Neuronal stem cell (in vitro differentiated cells): ENCODE data around the gene DAGLB. TPM values are rescaled to one million over a fixed set of nuclear protein-coding genes. Genes with fewer than 3 reads are reported as not detected.

Experiments used
- DNase-seq: peaks from one replicate; pipeline ENCODE4 v3.0.0-alpha.2; 2013; ENCODE audit warnings: low spot score
- H2AFZ ChIP-seq: one replicate; pipeline ENCODE4 v1.6.1; 2013; ENCODE audit warnings: mild to moderate bottlenecking, low read length, inconsistent platforms
- H2AK5ac ChIP-seq: 2 replicates; pipeline ENCODE4 v1.6.1; 2013; ENCODE audit warnings: low read depth, mild to moderate bottlenecking, inconsistent platforms, low read length, moderate library complexity, mixed read lengths
- H2BK120ac ChIP-seq: 2 replicates; pipeline ENCODE4 v1.6.1; 2013; ENCODE audit warnings: low read depth, mild to moderate bottlenecking, inconsistent platforms, low read length, moderate library complexity, mixed read lengths
- H2BK12ac ChIP-seq: one replicate; pipeline ENCODE4 v1.6.1; 2013; ENCODE audit warnings: low read length, inconsistent platforms
- H2BK15ac ChIP-seq: 2 replicates; pipeline ENCODE4 v1.6.1; 2013; ENCODE audit warnings: mild to moderate bottlenecking, low read length, inconsistent platforms, mixed read lengths
- H2BK5ac ChIP-seq: one replicate; pipeline ENCODE4 v1.6.1; 2013; ENCODE audit warnings: inconsistent platforms, mild to moderate bottlenecking, low read length, moderate library complexity
- H3K14ac ChIP-seq: one replicate; pipeline ENCODE4 v1.6.1; 2013; ENCODE audit warnings: low read length, inconsistent platforms
- H3K18ac ChIP-seq: 2 replicates; pipeline ENCODE4 v1.6.1; 2013; ENCODE audit warnings: low read length, inconsistent platforms
- H3K23ac ChIP-seq: 2 replicates; pipeline ENCODE4 v1.6.1; 2013; ENCODE audit warnings: low read depth, mild to moderate bottlenecking, mixed read lengths, low read length, inconsistent platforms; ENCODE audit not compliant: poor library complexity
- H3K27ac ChIP-seq: replicated peaks from 3 replicates; pipeline ENCODE4 v1.5.1; 2013; ENCODE audit warnings: low read length, inconsistent platforms
- H3K27me3 ChIP-seq, 3 experiments: 2 replicates each; pipeline ENCODE4 v1.6.1; 2013; ENCODE audit warnings: low read length in 3 of 3, mild to moderate bottlenecking in 2 of 3, inconsistent platforms in 1 of 3, low read depth in 1 of 3, mixed read lengths in 1 of 3, moderate library complexity in 1 of 3; ENCODE audit not compliant: control insufficient read depth in 3 of 3, insufficient read depth in 3 of 3
- H3K36me3 ChIP-seq, 2 donors: replicated peaks in 1 of 2; 2 replicates each; pipeline ENCODE4 v1.6.1; 2013; ENCODE audit warnings: low read length in 2 of 2; ENCODE audit not compliant: control insufficient read depth in 2 of 2, insufficient read depth in 2 of 2
- H3K4ac ChIP-seq: 2 replicates; pipeline ENCODE4 v1.6.1; 2013; ENCODE audit warnings: inconsistent platforms, mild to moderate bottlenecking, low read length, moderate library complexity
- H3K4me1 ChIP-seq, 2 donors: 1 replicate in 1 of 2; 2 replicates in 1 of 2; pipeline ENCODE4 v1.6.1; 2013; ENCODE audit warnings: low read length in 2 of 2, low read depth in 1 of 2; ENCODE audit not compliant: control insufficient read depth in 2 of 2, insufficient read depth in 1 of 2
- H3K4me2 ChIP-seq: one replicate; pipeline ENCODE4 v1.6.1; 2013; ENCODE audit warnings: mild to moderate bottlenecking, low read length, inconsistent platforms; ENCODE audit not compliant: insufficient read depth, poor library complexity, severe bottlenecking
- H3K4me3 ChIP-seq, 2 donors: 2 replicates each; pipeline ENCODE4 v1.5.1; 2013; ENCODE audit warnings: low read length in 2 of 2, mild to moderate bottlenecking in 2 of 2, inconsistent platforms in 1 of 2, moderate library complexity in 1 of 2
- H3K79me1 ChIP-seq: one replicate; pipeline ENCODE4 v1.6.1; 2013; ENCODE audit warnings: low read depth, mild to moderate bottlenecking, inconsistent platforms, low read length, moderate library complexity
- H3K9ac ChIP-seq: one replicate; pipeline ENCODE4 v1.6.1; 2013; ENCODE audit warnings: mild to moderate bottlenecking, low read depth, low read length, inconsistent platforms; ENCODE audit not compliant: poor library complexity
- H3K9me3 ChIP-seq, 2 donors: replicated peaks in 1 of 2; 2 replicates each; pipeline versions ENCODE3 to v1.6.1; 2013; ENCODE audit warnings: low read length in 2 of 2, mild to moderate bottlenecking in 2 of 2, inconsistent platforms in 1 of 2, low read depth in 1 of 2, mixed read lengths in 1 of 2, moderate library complexity in 1 of 2; ENCODE audit not compliant: control insufficient read depth in 2 of 2, insufficient read depth in 1 of 2
- H4K8ac ChIP-seq: one replicate; pipeline ENCODE4 v1.6.1; 2013; ENCODE audit warnings: low read depth, mild to moderate bottlenecking, inconsistent platforms, low read length, moderate library complexity
- H4K91ac ChIP-seq: one replicate; pipeline ENCODE4 v1.6.1; 2013; ENCODE audit warnings: low read length, low read depth, mild to moderate bottlenecking, inconsistent platforms; ENCODE audit not compliant: poor library complexity
- WGBS, 2 donors: extraction: QIAGEN DNeasy Blood & Tissue Kit; methylation state at CpG; one replicate each; pipeline ENCODE4 v1.1.7; 2013; ENCODE audit warnings: missing lambda C conversion rate in 2 of 2, mixed read lengths in 1 of 2; ENCODE audit not compliant: insufficient read length in 2 of 2, insufficient replicate concordance in 1 of 2; ENCODE audit errors: extremely low coverage in 2 of 2; 5-methylcytosine and 5-hydroxymethylcytosine counted together
- polyA plus RNA-seq, 2 experiments: library from polyadenylated mRNA; stranded (reverse); fragments of 200-250 nt; gene quantifications; one replicate each; pipeline ENCODE4 v1.2.3, GENCODE V29; 2013

Gene DAGLB, protein sequence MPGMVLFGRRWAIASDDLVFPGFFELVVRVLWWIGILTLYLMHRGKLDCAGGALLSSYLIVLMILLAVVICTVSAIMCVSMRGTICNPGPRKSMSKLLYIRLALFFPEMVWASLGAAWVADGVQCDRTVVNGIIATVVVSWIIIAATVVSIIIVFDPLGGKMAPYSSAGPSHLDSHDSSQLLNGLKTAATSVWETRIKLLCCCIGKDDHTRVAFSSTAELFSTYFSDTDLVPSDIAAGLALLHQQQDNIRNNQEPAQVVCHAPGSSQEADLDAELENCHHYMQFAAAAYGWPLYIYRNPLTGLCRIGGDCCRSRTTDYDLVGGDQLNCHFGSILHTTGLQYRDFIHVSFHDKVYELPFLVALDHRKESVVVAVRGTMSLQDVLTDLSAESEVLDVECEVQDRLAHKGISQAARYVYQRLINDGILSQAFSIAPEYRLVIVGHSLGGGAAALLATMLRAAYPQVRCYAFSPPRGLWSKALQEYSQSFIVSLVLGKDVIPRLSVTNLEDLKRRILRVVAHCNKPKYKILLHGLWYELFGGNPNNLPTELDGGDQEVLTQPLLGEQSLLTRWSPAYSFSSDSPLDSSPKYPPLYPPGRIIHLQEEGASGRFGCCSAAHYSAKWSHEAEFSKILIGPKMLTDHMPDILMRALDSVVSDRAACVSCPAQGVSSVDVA
- polyA plus RNA-seq (2013, experiment 1 of 2) = 10.6 TPM
- 9.4 TPM for polyA plus RNA-seq (2013, experiment 2 of 2)

GRCh38 chr7:6447581-6448199, at the start of gene DAGLB:
Gene DAGLB, minus strand, starts transcription at chr7:6447954. Its CDS starts 112 bp downstream, at chr7:6447842.
- no peak within 1 kb of the TSS for H2BK120ac ChIP-seq
- no peak within 1 kb of the TSS for H4K91ac ChIP-seq
- H3K4ac ChIP-seq = no peak within 1 kb of the TSS
- H3K9ac ChIP-seq = peak within 1 kb of the TSS; percentile 98
- H3K23ac ChIP-seq = peak within 1 kb of the TSS; percentile 99
- no peak within 1 kb of the TSS for H4K8ac ChIP-seq
- H2BK15ac ChIP-seq = no peak within 1 kb of the TSS
- peak within 1 kb of the TSS; percentile 58 for H2BK12ac ChIP-seq
- H2BK5ac ChIP-seq = peak within 1 kb of the TSS; percentile 98
- peak; percentile 96 for DNase-seq
- H3K27ac ChIP-seq = peak within 1 kb of the TSS; percentile 75
- peaks cover 0 to 4% of the 10 kb centered on the region in 2 donors for H3K4me1 ChIP-seq
- peak within 1 kb of the TSS; percentile 83 for H2AK5ac ChIP-seq
- H3K14ac ChIP-seq = peak within 1 kb of the TSS; percentile 94
- H3K27me3 ChIP-seq = no peaks in the 10 kb centered on the region
- H3K9me3 ChIP-seq = no peaks in the 10 kb centered on the region
- peaks cover 9% of the 10 kb centered on the region for H3K79me1 ChIP-seq
- H3K4me2 ChIP-seq = peak within 1 kb of the TSS; percentile 83
- H3K18ac ChIP-seq = peak within 1 kb of the TSS; percentile 95
- H3K4me3 ChIP-seq = peak within 1 kb of the TSS; percentile 88 to 94
- H3K36me3 ChIP-seq = peaks cover 13 to 32% of the 10 kb centered on the region in 2 donors
- no CpG with 5 or more reads among the region's 61 CpGs for WGBS, 2 donors
- H2AFZ ChIP-seq = peak within 1 kb of the TSS; percentile 95

- no peak overlapping the region for H4K91ac ChIP-seq
- no peak overlapping the region for H3K23ac ChIP-seq
- H3K36me3 ChIP-seq = no peaks in the 10 kb centered on the region
- H3K27ac ChIP-seq = no peak overlapping the region
- no peak overlapping the region for H4K8ac ChIP-seq
- peak overlapping the region; percentile 14 for H2AK5ac ChIP-seq
- no peak overlapping the region for H2BK15ac ChIP-seq
- H3K4me2 ChIP-seq = no peak overlapping the region
- no CpG with 5 or more reads among the region's 14 CpGs for WGBS, 2 donors
- no peak for DNase-seq
- H3K4ac ChIP-seq = no peak overlapping the region
- no peak overlapping the region for H3K4me3 ChIP-seq
- H3K9ac ChIP-seq = no peak overlapping the region
- H2BK12ac ChIP-seq = no peak overlapping the region
- H2BK120ac ChIP-seq = no peak overlapping the region
- H3K4me1 ChIP-seq = no peaks in the 10 kb centered on the region
- peaks cover 0 to 1% of the 10 kb centered on the region in 2 donors for H3K9me3 ChIP-seq
- peaks cover 0 to 46% (median 4%) of the 10 kb centered on the region in 3 experiments for H3K27me3 ChIP-seq
- no peaks in the 10 kb centered on the region for H3K79me1 ChIP-seq
- H3K14ac ChIP-seq = no peak overlapping the region
- H2BK5ac ChIP-seq = no peak overlapping the region
- H2AFZ ChIP-seq = peak overlapping the region; percentile 64
- H3K18ac ChIP-seq = peak overlapping the region; percentile 54
Measured at GRCh38 chr7:6497637-6497905, 49.8 kb upstream of the DAGLB start.

DNA sequence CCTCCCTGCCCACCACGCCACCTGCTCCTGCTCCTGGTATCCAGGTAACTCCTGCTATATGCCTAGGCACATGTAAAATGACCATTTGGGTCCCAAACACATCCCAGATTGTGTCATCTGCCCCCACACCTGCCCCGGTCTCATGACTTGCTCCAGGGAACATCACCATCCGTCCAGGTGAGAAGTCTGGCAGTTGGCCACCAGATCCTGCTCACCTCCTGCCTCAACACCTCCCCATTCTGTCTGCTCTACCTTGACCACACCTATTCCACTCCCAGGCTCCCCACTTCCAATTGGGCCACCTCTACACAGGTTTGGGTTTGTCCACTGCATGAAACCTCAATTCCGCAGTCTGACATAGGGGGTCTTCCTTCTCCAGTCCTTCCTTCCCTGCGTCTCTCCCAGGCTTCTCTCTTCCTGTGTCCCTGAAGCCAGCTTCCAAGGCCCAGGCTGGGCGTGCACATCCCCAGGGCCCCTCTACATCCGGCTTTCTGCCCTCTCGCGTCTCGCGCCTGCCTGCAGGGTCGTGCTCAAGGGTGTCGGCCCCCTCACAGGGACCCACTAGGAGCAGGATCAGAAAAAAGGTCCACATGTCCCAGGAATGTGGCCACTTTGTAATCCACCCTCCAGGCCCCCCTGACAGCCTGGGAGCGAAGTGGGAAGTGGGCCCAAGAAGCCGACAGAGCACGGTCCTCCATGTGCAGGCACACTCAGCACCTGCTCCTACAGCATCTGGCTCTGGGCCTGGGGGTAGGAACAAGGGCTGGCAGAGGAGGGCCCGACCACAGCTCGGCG, 49.3 kb upstream of the DAGLB start:
- Histone ChIP-seq H3K14ac (no peak overlapping the region), H2BK120ac (no peak overlapping the region), H3K79me1 (no peaks in the 10 kb centered on the region), H3K4me2 (no peak overlapping the region), H3K9me3 (no peaks in the 10 kb centered on the region), H3K4me1 (no peaks in the 10 kb centered on the region), H2AFZ (peak overlapping the region; percentile 64), H3K23ac (no peak overlapping the region), H2BK5ac (no peak overlapping the region), H3K4me3 (no peak overlapping the region), H2BK12ac (no peak overlapping the region), H3K27me3 (peaks cover 0 to 44% (median 0%) of the 10 kb centered on the region in 3 experiments), H4K91ac (no peak overlapping the region), H3K18ac (peak overlapping the region; percentile 54), H3K36me3 (no peaks in the 10 kb centered on the region), H3K9ac (no peak overlapping the region), H3K4ac (no peak overlapping the region), H4K8ac (no peak overlapping the region), H2AK5ac (peak overlapping the region; percentile 56), H3K27ac (no peak overlapping the region), H2BK15ac (no peak overlapping the region)
- no CpG with 5 or more reads among the region's 19 CpGs for WGBS, 2 donors
- no peak for DNase-seq
